GM23338 (cell line): Measurements from ENCODE around the gene TCFL5.

ENCODE experiments used
- EZH2 ChIP-seq: fragments of 200-600 bp; sonication (generic); IDR thresholded peaks from one replicate; pipeline ENCODE4 v1.8.0; 2017; ENCODE audit warnings: antibody characterized with exemption, mild to moderate bottlenecking, low read depth; ENCODE audit not compliant: unreplicated experiment
- EZH2phosphoT487 ChIP-seq: fragments of 200-600 bp; sonication (generic); IDR thresholded peaks from one replicate; pipeline ENCODE4 v1.8.1; 2018; ENCODE audit warnings: antibody characterized with exemption; ENCODE audit not compliant: unreplicated experiment
- POLR2AphosphoS5 ChIP-seq: IDR thresholded peaks from 2 replicates; pipeline ENCODE4 v1.6.1; 2016; ENCODE audit warnings: antibody characterized with exemption, low read depth
- TF ChIP-seq, protein P1 (sequence below): IDR thresholded peaks from 2 replicates; pipeline ENCODE4 v1.6.1; 2016; ENCODE audit warnings: antibody characterized with exemption
- TF ChIP-seq, protein P2 (sequence below), 2 experiments: fragments of 200-600 bp in 1 of 2; sonication (generic) in 1 of 2; conservative IDR thresholded peaks; 2 replicates each; pipeline versions ENCODE4 v1.5.1 to v1.6.1; 2016 to 2017; ENCODE audit warnings: antibody characterized with exemption in 2 of 2, low read depth in 2 of 2, mild to moderate bottlenecking in 2 of 2, moderate library complexity in 1 of 2

DNA sequence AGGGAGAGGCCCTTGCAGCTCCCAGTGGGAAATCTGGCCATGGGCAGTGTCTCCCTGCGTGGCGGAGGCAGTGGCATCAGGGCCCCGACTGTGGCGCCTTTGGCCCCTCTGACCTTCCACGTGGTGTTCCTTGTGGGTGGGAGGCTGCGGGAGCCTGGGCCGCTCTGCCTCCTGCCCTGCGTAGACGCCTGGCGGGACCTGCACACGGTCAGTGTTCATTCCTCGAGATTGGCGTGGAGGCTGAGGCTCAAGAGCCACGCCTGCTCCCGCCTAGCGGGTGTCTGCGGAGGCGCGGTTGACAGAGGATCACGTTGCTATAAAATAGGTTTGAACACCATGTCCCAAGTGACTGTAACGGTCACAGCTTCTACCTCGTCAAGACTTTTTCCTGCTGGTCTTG, 30.8 kb downstream of the TCFL5 start:
- TF ChIP-seq, protein P1, sequence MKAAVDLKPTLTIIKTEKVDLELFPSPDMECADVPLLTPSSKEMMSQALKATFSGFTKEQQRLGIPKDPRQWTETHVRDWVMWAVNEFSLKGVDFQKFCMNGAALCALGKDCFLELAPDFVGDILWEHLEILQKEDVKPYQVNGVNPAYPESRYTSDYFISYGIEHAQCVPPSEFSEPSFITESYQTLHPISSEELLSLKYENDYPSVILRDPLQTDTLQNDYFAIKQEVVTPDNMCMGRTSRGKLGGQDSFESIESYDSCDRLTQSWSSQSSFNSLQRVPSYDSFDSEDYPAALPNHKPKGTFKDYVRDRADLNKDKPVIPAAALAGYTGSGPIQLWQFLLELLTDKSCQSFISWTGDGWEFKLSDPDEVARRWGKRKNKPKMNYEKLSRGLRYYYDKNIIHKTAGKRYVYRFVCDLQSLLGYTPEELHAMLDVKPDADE: no peak
- TF ChIP-seq, protein P2, sequence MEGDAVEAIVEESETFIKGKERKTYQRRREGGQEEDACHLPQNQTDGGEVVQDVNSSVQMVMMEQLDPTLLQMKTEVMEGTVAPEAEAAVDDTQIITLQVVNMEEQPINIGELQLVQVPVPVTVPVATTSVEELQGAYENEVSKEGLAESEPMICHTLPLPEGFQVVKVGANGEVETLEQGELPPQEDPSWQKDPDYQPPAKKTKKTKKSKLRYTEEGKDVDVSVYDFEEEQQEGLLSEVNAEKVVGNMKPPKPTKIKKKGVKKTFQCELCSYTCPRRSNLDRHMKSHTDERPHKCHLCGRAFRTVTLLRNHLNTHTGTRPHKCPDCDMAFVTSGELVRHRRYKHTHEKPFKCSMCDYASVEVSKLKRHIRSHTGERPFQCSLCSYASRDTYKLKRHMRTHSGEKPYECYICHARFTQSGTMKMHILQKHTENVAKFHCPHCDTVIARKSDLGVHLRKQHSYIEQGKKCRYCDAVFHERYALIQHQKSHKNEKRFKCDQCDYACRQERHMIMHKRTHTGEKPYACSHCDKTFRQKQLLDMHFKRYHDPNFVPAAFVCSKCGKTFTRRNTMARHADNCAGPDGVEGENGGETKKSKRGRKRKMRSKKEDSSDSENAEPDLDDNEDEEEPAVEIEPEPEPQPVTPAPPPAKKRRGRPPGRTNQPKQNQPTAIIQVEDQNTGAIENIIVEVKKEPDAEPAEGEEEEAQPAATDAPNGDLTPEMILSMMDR (conservative IDR thresholded peaks at IDR 0.05; ENCODE audit: low read depth in 2 of 2): no peak
- TF ChIP-seq POLR2AphosphoS5 (no peak), EZH2phosphoT487 (no peak), EZH2 (no peak)
